ENCODE data around the gene IRAG1.

IRAG1 gene

GRCh38 chr11:10688401-10688800 is 5.2 kb downstream of the IRAG1 start:
- Histone ChIP-seq H3K27ac (ENCODE audit: extremely low read depth, low read depth, low read length) (no peak overlapping the region), H3K4me3 (ENCODE audit: low read depth, low read length) (no peak overlapping the region), H3K36me3 (ENCODE audit: control insufficient read depth in 2 of 2, insufficient read depth in 1 of 2, low read length in 2 of 2) (no peaks in the 10 kb centered on the region), H3K9me3 (ENCODE audit: control insufficient read depth, insufficient read depth, low read depth, low read length) (no peaks in the 10 kb centered on the region), H3K4me1 (ENCODE audit: control insufficient read depth, insufficient read depth, low read length) (no peaks in the 10 kb centered on the region)
- ChIA-PET CTCF (interaction anchor here (0.9 to 2.0 kb wide), 4 partner anchors 9 to 611 kb away, joined by 4 to 5 read pairs (median 4); no protein-coding TSS in a partner anchor), POLR2A (no interaction called here)
- TF ChIP-seq ZFP69B (tag by site-specific recombination; IDR thresholded peaks at IDR 0.05) (no peak), ZNF175 (tag by site-specific recombination; IDR thresholded peaks at IDR 0.05) (no peak), ZNF626 (tag by site-specific recombination; IDR thresholded peaks at IDR 0.05) (no peak), ZNF10 (tag by site-specific recombination; IDR thresholded peaks at IDR 0.05) (no peak), ZNF621 (tag by site-specific recombination; IDR thresholded peaks at IDR 0.05) (no peak), ZSCAN16 (tag by site-specific recombination; IDR thresholded peaks at IDR 0.05) (no peak), ZBTB1 (tag by site-specific recombination; IDR thresholded peaks at IDR 0.05) (no peak), ZEB2 (tag by site-specific recombination; IDR thresholded peaks at IDR 0.05) (no peak), FEZF1 (tag by site-specific recombination; IDR thresholded peaks at IDR 0.05) (no peak), OVOL3 (tag by site-specific recombination; IDR thresholded peaks at IDR 0.05) (no peak)
- TF ChIP-seq, protein P1, sequence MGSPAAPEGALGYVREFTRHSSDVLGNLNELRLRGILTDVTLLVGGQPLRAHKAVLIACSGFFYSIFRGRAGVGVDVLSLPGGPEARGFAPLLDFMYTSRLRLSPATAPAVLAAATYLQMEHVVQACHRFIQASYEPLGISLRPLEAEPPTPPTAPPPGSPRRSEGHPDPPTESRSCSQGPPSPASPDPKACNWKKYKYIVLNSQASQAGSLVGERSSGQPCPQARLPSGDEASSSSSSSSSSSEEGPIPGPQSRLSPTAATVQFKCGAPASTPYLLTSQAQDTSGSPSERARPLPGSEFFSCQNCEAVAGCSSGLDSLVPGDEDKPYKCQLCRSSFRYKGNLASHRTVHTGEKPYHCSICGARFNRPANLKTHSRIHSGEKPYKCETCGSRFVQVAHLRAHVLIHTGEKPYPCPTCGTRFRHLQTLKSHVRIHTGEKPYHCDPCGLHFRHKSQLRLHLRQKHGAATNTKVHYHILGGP (tag by site-specific recombination; IDR thresholded peaks at IDR 0.05): no peak
- TF ChIP-seq, protein P2, sequence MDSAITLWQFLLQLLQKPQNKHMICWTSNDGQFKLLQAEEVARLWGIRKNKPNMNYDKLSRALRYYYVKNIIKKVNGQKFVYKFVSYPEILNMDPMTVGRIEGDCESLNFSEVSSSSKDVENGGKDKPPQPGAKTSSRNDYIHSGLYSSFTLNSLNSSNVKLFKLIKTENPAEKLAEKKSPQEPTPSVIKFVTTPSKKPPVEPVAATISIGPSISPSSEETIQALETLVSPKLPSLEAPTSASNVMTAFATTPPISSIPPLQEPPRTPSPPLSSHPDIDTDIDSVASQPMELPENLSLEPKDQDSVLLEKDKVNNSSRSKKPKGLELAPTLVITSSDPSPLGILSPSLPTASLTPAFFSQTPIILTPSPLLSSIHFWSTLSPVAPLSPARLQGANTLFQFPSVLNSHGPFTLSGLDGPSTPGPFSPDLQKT (IDR thresholded peaks at IDR 0.05; ENCODE audit: borderline replicate concordance, low read depth, low read length): no peak

DNA sequence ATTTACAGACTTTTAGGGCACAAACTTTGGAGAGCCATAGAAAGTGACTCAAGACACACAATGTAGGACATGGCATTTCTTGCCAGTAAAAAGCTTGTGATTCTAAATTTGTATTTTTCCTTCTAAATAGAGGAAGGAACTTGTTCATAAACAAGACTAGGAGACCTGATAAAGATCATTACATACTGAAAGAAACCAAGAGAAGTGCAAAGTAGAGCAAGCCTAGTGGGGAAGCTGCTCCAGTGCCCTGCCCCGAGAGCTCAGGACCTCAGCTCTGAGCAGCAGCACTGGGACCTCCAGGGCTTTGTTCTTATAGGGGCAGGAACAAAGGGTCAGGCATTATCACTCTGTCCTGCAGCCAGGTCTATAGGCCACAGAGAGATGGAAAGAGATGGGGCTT is 7.2 kb downstream of the IRAG1 start:
- Histone ChIP-seq H3K4me1 (ENCODE audit: control insufficient read depth, insufficient read depth, low read length) (no peaks in the 10 kb centered on the region), H3K36me3 (ENCODE audit: control insufficient read depth in 2 of 2, insufficient read depth in 1 of 2, low read length in 2 of 2) (no peaks in the 10 kb centered on the region), H3K9me3 (ENCODE audit: control insufficient read depth, insufficient read depth, low read depth, low read length) (no peaks in the 10 kb centered on the region), H3K27ac (ENCODE audit: extremely low read depth, low read depth, low read length) (no peak overlapping the region), H3K4me3 (ENCODE audit: low read depth, low read length) (no peak overlapping the region)
- TF ChIP-seq ZNF791 (tag by site-specific recombination; IDR thresholded peaks at IDR 0.05): no peak
- TF ChIP-seq, protein P3, sequence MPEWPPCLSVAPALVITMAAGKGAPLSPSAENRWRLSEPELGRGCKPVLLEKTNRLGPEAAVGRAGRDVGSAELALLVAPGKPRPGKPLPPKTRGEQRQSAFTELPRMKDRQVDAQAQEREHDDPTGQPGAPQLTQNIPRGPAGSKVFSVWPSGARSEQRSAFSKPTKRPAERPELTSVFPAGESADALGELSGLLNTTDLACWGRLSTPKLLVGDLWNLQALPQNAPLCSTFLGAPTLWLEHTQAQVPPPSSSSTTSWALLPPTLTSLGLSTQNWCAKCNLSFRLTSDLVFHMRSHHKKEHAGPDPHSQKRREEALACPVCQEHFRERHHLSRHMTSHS (tag by site-specific recombination; IDR thresholded peaks at IDR 0.05): no peak
- ChIA-PET CTCF (no interaction called here), POLR2A (no interaction called here)

- CTCF ChIA-PET: interaction anchor here (0.6 to 0.9 kb wide), 5 partner anchors 15 to 1021 kb away, joined by 3 read pairs; no protein-coding TSS in a partner anchor
- POLR2A ChIA-PET: no interaction called here
- Histone ChIP-seq H3K4me1 (ENCODE audit: control insufficient read depth, insufficient read depth, low read length) (no peaks in the 10 kb centered on the region), H3K36me3 (ENCODE audit: control insufficient read depth in 2 of 2, insufficient read depth in 1 of 2, low read length in 2 of 2) (no peaks in the 10 kb centered on the region), H3K27ac (ENCODE audit: extremely low read depth, low read depth, low read length) (no peak overlapping the region), H3K9me3 (ENCODE audit: control insufficient read depth, insufficient read depth, low read depth, low read length) (no peaks in the 10 kb centered on the region), H3K4me3 (ENCODE audit: low read depth, low read length) (no peak overlapping the region)
- no peak for TF ChIP-seq ZNF514 (tag by site-specific recombination; IDR thresholded peaks at IDR 0.05)
- TF ChIP-seq HOXD13 (CRISPR knock-in tag; IDR thresholded peaks at IDR 0.05; ENCODE audit: borderline replicate concordance): no peak
- no peak for TF ChIP-seq KLF9 (tag by site-specific recombination; IDR thresholded peaks at IDR 0.05; ENCODE audit: low read depth)
- TF ChIP-seq ZNF558 (tag by site-specific recombination; IDR thresholded peaks at IDR 0.05): no peak
- no peak for TF ChIP-seq GLIS2 (tag by site-specific recombination; IDR thresholded peaks at IDR 0.05)
- TF ChIP-seq ZNF433 (tag by site-specific recombination; IDR thresholded peaks at IDR 0.05; ENCODE audit: low read depth): no peak
Measured at GRCh38 chr11:10683429-10683828, 10.1 kb downstream of the IRAG1 start.
